NCI-H146 (cell line): Measurements from ENCODE around the gene SOX13.

ENCODE experiments used
- DNase-seq: peaks from one replicate; lab custom pipeline; 2025; lab: John Stamatoyannopoulos, UW

SOX13 gene

GRCh38 chr1:204131978-204132377 is 59.1 kb downstream of the SOX13 start:
- DNase-seq: no peak

GRCh38 chr1:204132718-204133117 is 59.8 kb downstream of the SOX13 start:
- no peak for DNase-seq

GRCh38 chr1:204134103-204134502 is 61.2 kb downstream of the SOX13 start:
- DNase-seq: no peak

GRCh38 chr1:204136814-204137213 is 63.9 kb downstream of the SOX13 start:
- DNase-seq: no peak

GRCh38 chr1:204139088-204139487 is 66.2 kb downstream of the SOX13 start:
- DNase-seq: no peak

GRCh38 chr1:204139952-204140351 is 67.0 kb downstream of the SOX13 start:
- DNase-seq: no peak

GRCh38 chr1:204141131-204141530 is 68.2 kb downstream of the SOX13 start:
- peak; percentile 10 for DNase-seq

GRCh38 chr1:204142032-204142974 is 69.4 kb downstream of the SOX13 start:
- no peak for DNase-seq

GRCh38 chr1:204143276-204144041 is 70.5 kb downstream of the SOX13 start:
- no peak for DNase-seq

- no peak for DNase-seq
Measured at GRCh38 chr1:204145033-204145504, 72.2 kb downstream of the SOX13 start.

GRCh38 chr1:204146309-204146708 is 73.4 kb downstream of the SOX13 start:
- DNase-seq: no peak

GRCh38 chr1:204146965-204147364 is 74.0 kb downstream of the SOX13 start:
- DNase-seq: no peak

- no peak for DNase-seq
Measured at GRCh38 chr1:204147406-204148383, 74.8 kb downstream of the SOX13 start.

GRCh38 chr1:204149107-204149506 is 76.2 kb downstream of the SOX13 start:
- no peak for DNase-seq

- no peak for DNase-seq
Measured at GRCh38 chr1:204149635-204150565, 77.0 kb downstream of the SOX13 start.

- peak; percentile 31 for DNase-seq
Measured at GRCh38 chr1:204150702-204151551, 78.0 kb downstream of the SOX13 start.

GRCh38 chr1:204151552-204152309 is 78.8 kb downstream of the SOX13 start, which contains the start of gene ETNK2:
ETNK2 (minus strand) TSS chr1:204152044; CDS start chr1:204151852, 192 bp downstream.
- DNase-seq: peak; percentile 82

- DNase-seq: no peak
Measured at GRCh38 chr1:204152310-204153044, 79.6 kb downstream of the SOX13 start.
